GM19467 (cell line): ENCODE results near the gene MAT2A.
"Not testable (repeated sequence)": the region's sequence is repeated elsewhere in the genome, so short reads cannot be mapped to it uniquely, and the experiment has no call there.

ENCODE experiments used
- ATAC-seq: cut with Tn5 transposase; IDR thresholded peaks from one replicate; pipeline ENCODE4 v1.9.1; 2021; ENCODE audit warnings: mild to moderate bottlenecking, moderate library complexity; ENCODE audit not compliant: unreplicated experiment

The MAT2A gene

DNA sequence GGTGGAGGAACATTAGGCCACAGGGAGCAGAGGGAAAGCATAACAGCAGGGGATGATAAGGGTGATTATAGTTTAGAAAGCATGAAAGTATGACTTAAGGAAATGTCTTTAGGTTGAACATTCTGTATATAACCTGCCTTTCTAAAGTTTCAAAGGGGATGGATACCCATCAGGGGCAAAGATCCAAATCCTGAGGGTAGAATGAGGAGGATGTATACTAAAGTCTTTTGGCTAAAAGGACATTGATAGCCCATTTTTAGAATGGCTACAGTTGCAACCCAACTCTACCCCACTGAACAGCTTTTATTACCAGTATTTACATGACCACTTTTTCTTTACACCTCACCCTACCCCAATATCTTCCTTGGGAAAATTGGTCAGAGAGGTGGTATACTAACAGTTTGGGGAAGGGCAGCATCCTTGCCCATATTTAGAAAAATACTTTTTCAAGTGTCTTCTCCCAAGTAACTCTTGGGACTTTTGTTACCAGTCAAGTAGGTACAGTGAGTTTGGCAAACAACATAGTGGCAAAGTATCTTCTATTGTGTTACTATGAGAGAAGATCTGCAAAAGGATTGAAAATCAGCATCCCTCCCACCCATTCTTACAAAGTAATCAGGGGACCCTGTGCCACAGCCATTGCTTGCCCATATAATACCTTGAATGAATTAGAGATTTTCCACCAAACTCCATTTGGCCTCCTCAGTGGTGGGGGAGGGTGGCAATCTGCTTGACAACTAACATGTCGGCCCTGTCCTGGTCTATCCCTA lies 8.3 kb downstream of the MAT2A start:
- ATAC-seq = no peak

GRCh38 chr2:85547859-85548607 lies 9.1 kb downstream of the MAT2A start:
- ATAC-seq = no peak

GRCh38 chr2:85548608-85548900 lies 9.6 kb downstream of the MAT2A start:
- no peak for ATAC-seq

- ATAC-seq = no peak
Observed at GRCh38 chr2:85549095-85549494, 10.1 kb downstream of the MAT2A start.

DNA sequence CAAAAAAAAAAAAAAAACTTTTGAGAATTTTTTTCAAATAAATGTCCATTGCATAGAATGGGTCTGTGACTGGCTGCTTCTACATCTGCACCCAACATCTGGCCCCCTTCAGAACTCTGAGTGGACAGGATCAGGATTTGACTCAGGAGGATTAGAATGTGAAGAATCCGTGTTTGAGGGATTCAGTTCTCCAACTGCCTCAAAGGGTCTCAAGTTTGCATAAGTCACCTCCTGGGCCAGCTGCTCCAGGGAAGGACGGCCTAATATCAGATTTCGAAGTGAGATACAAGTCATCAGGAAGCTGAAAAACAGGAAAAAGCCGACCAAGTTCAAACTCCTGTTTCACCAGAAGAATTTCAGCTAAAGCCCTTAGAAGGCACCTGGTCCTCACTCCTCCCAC lies 10.9 kb downstream of the MAT2A start:
- no peak for ATAC-seq

DNA sequence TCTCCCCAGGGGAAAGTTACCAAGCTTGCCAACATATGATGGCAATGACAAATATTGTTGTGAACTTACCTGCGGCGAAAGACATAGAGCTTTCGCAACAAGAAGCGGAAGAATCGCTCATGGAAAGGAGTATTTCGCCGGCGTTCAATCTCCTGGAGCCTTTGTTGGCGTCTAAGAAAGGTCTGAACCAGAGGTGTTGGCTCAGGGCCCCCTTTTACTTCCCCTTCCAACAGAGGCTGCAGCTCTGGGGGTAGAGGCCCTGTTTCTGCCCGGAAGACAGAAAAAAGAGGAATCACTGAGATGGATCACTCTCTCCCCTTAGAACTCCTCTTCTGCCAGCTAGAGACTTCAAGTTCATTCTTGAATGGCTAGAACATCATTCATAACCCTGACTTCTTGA lies 11.5 kb downstream of the MAT2A start:
- no peak for ATAC-seq

DNA sequence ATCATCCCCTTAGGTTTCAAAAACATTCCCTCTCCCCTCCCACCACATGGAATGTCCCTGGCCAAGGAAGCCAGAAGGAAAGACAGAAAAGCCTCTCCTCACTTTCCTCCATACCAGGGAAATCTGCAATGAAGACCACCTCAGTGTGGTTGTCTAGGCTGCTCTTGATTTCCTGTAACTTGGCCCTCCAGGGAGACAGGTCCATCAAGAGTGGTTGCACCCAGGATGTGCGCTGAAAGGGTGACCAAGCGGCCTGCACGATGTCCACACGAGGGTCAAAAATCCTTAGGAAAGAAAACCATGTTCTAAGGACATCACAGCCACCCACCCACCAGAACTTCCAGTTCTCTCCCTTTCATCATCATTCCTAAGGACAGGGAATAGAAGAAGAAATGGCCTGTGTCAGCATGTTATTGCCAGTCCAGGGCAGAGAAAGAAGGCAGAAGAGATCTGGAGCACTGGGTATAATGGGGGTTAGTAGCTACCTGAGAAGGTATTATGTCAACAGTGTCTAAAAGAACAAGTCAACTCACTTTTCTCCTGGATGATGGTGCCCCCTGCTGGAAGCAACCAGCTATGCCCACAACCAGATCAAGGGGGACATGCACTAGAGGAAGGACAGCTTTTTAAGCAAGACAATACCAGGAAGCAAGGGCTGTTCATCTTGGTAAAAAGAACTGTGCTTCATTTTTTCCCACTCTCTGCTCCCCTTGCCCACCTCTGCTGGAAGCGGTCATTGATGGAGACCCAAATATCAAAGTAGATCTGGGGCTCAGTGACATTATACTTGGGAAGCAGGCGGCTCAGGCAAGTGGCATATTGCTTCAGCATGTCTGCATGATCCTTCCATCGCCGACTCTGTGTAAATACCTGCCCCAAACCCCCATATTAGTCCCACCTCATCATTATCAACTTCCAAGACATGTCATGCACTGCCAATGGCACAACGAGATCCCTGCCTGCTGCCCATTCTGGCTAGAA lies 13.0 kb downstream of the MAT2A start:
- ATAC-seq = no peak

DNA sequence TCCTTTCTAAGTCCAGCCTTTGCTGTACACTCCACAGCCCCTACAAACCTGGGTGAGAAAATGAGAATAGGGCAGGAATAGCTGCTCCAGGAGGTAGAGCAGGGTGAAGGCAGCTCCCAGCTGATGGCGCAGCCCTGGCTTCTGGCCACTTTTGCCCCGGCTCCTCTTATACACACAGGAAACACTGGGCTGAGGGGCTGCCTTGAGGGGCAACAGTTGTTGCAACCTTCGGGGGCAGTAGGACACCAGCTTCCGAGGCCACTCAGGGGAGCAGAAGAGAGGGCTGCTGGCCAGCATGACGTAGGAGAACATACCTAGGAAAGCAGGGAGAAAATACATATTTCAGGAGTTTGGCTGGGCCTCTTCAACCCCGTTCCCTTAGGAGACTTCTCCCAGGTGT lies 14.2 kb downstream of the MAT2A start:
- ATAC-seq = no peak

- ATAC-seq = no peak
Observed at GRCh38 chr2:85554980-85555612, 16.1 kb downstream of the MAT2A start.

- no peak for ATAC-seq
Observed at GRCh38 chr2:85557130-85557529, 18.2 kb downstream of the MAT2A start.

- ATAC-seq = no peak
Observed at GRCh38 chr2:85558160-85558559, 19.2 kb downstream of the MAT2A start.

DNA sequence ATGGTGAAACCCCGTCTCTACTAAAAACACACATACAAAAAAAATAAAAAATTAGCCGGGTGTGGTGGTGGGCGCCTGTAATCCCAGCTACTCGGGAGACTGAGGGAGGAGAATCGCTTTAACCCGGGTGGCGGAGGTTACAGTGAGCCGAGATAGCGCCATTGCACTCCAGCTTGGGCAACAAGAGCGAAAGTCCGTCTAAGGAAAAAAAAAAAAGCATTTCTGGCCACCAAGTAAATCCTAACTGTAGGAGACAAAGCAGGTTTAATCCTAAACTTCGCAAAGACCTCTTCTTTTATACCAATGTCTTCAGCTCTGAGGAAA lies 21.4 kb downstream of the MAT2A start:
- not testable (repeated sequence) for ATAC-seq

- no peak for ATAC-seq
Observed at GRCh38 chr2:85560812-85561279, 21.9 kb downstream of the MAT2A start.

DNA sequence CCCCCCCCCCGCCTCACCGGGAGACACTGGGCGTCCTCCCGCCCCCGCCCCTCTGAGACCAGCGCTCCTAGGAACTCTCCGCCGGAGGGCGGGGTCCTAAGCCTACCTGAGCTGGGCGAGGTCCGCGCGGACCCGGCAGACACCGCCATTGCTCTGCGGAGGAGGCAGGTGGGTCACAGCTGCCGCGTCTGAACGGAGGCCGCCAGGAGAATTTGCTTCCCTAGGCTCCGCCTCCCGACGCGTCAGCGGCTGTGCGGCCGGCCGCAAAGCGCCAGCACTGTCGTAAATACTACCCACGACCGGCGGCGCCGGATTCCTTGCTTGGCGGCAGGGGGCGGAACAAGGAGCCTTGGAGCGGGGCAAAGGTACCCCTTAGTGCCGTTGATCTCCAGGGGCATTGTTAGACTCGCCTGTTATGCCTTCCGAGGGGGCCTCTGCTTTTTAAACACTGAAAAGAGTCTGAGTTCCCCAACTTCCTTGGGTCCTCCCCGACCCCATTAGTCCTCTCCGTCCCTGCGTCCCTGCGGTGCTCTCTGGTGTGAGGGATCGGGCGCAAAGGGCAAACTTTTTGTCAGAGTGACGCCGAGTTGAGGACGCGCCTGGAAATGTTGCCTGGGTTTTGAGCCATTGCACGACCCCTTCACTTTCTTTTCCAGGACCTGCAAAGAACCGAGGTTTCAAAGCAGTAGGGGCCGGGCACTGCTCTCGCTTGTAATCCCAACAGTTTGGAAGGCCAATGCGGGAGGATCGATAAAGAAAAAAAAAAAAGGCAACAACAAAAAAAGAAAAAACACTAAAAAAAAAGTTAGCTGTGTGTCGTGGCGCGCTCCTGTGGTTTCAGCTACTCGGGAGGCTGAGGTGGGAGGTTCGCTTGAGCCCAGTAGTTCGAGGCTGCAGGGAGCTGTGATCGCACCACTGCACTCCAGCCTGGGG lies 22.6 kb downstream of the MAT2A start, which contains the start of gene GGCX:
Gene GGCX, minus strand, starts transcription at position 214 of the 933 bp plus-strand sequence. Its CDS starts 65 bp downstream, at position 149.
- ATAC-seq = peak; percentile 90

GRCh38 chr2:85564144-85564563 lies 25.2 kb downstream of the MAT2A start:
- no peak for ATAC-seq

- no peak for ATAC-seq
Observed at GRCh38 chr2:85566265-85566664, 27.3 kb downstream of the MAT2A start.

DNA sequence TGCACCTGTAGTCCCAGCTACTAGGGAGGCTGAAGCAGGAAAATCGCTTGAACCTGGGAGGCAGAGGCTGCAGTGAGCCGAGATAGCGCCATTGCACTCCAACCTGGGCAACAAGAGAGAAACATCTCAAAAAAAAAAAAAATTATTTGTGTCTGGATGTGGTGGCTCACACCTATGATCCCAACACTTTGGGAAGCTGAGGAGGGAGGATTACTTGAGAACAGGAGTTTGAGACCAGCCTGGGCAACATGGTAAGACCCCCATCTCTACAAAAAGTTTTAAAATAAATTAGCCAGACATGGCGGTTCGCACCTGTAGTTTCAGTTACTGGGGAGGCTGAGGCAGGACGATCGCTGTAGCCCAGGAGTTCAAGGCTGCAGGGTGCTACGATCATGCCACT lies 36.8 kb downstream of the MAT2A start:
- no peak for ATAC-seq

GRCh38 chr2:85577063-85577385 lies 38.1 kb downstream of the MAT2A start:
- ATAC-seq = no peak

DNA sequence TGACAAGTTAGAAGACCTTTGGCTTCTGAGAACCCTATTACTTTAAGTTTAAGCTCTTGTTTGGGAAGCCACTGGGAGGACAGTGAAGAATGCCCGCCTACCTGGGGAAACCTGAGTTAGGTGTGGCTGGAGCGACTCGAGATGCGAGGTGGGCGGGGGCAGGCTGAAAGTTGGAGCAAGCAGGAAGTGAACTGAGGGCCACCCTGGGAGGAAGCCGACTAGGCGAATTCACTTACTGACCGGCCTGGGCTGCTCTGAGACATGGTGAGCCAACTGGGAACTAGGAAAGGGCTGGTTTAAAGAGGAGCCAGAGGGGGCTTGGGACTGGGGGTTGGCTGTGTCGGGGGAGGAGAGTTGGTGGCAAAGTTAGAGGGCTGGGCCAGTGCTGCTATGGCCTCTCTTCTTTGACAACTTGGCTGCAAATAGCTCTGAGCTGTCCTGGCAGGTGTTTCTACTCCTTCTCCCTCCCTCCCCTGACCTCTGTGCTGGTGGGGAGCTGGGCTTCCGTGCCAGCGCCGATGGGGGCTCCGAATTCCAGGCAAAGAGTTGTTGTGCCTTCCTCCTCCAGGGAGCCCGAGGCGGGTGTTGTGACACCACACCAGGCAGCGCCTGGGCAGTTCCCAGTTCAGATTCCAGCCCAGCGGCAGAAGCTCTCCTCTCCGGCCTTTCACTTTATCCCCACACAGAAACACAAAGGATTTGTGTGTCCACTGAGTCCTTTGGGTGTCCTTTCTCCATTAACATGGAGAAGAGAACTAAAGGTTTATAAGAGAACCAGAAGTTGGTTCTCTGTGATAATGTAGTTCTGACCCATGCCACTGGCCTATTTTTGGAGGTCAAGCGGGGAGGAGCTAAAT lies 38.6 kb downstream of the MAT2A start, which contains the start of gene VAMP8:
Gene VAMP8, plus strand, starts transcription at position 201 of the 857 bp plus-strand sequence. Its CDS starts 61 bp downstream, at position 262.
- peak; percentile 71 for ATAC-seq
